NCI-H446 (cell line): ENCODE results near the gene G3BP1.
"Not testable (repeated sequence)": the region's sequence is repeated elsewhere in the genome, so short reads cannot be mapped to it uniquely, and the experiment has no call there.

Source experiments
- DNase-seq, 2 experiments: peaks; one replicate each; lab custom pipeline; 2025; lab: John Stamatoyannopoulos, UW

G3BP1 gene

GRCh38 chr5:151798674-151799073 is 26.9 kb downstream of the G3BP1 start:
- no peak for DNase-seq

- DNase-seq, result no peak
Observed at GRCh38 chr5:151799407-151799806, 27.7 kb downstream of the G3BP1 start.

GRCh38 chr5:151800532-151800931 is 28.8 kb downstream of the G3BP1 start:
- no peak for DNase-seq

GRCh38 chr5:151805414-151806223 is 33.9 kb downstream of the G3BP1 start:
- DNase-seq, result no peak

GRCh38 chr5:151808451-151809169 is 36.9 kb downstream of the G3BP1 start:
- no peak for DNase-seq

- no peak for DNase-seq
Observed at GRCh38 chr5:151810449-151810848, 38.7 kb downstream of the G3BP1 start.

GRCh38 chr5:151810897-151811296 is 39.1 kb downstream of the G3BP1 start:
- no peak for DNase-seq

- DNase-seq, result no peak
Observed at GRCh38 chr5:151811593-151812321, 40.0 kb downstream of the G3BP1 start.

GRCh38 chr5:151812757-151813309 is 41.1 kb downstream of the G3BP1 start:
- no peak for DNase-seq

- no peak for DNase-seq
Observed at GRCh38 chr5:151815051-151815450, 43.3 kb downstream of the G3BP1 start.

GRCh38 chr5:151819830-151820229 is 48.1 kb downstream of the G3BP1 start:
- peak; percentile 28 to 62 for DNase-seq

GRCh38 chr5:151820271-151820670 is 48.5 kb downstream of the G3BP1 start:
- DNase-seq, result no peak

GRCh38 chr5:151820903-151821302 is 49.1 kb downstream of the G3BP1 start:
- DNase-seq, result peak in 1 of 2 experiments; percentile 25

GRCh38 chr5:151822141-151822540 is 50.4 kb downstream of the G3BP1 start:
- no peak for DNase-seq

GRCh38 chr5:151825445-151825844 is 53.7 kb downstream of the G3BP1 start:
- peak; percentile 26 to 75 for DNase-seq

GRCh38 chr5:151829370-151829769 is 57.6 kb downstream of the G3BP1 start:
- DNase-seq, result no peak

GRCh38 chr5:151832843-151833242 is 61.1 kb downstream of the G3BP1 start:
- not testable (repeated sequence) for DNase-seq

- no peak for DNase-seq
Observed at GRCh38 chr5:151846765-151847164, 75.0 kb downstream of the G3BP1 start.

- DNase-seq, result no peak
Observed at GRCh38 chr5:151847871-151848270, 76.1 kb downstream of the G3BP1 start.

GRCh38 chr5:151855701-151856100 is 83.9 kb downstream of the G3BP1 start:
- no peak for DNase-seq

- DNase-seq, result no peak
Observed at GRCh38 chr5:151856861-151857260, 85.1 kb downstream of the G3BP1 start.

- DNase-seq, result not testable (repeated sequence)
Observed at GRCh38 chr5:151860867-151861266, 89.1 kb downstream of the G3BP1 start.
